ENCODE measurements around the gene FA2H.
"Not testable (repeated sequence)": the region's sequence is repeated elsewhere in the genome, so short reads cannot be mapped to it uniquely, and the experiment has no call there.

Gene FA2H

DNA sequence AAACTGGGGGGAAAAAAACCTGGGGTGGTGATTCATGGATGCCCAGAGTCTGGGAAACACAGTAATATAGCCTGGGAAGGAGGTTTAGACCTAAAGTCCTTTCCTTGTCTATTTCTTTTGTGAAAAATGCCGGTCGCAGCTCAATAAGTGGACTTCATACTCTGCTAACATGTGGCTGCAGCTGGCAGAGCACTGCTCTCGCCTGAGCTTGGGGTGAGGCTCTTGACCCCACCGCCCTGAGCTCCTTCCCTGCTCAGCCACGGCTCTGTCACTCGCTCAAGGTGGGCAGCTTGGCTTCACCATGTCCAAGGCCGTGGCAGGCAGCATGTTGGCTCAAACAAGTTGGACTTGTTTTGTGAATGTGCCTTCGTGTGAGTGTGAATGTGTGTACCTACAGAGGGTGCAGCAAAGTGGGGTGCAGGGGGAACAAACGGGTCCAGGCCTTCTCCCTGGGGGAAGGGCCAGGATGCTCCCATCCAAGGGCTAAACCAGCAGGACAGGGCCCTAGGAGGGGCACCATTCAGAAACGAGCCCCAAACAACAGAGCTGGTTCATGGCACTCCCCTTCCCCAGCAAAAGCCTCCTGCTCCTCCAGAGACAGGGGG lies 4.9 kb downstream of the FA2H start:
- DNase-seq, result peak; percentile 35

DNA sequence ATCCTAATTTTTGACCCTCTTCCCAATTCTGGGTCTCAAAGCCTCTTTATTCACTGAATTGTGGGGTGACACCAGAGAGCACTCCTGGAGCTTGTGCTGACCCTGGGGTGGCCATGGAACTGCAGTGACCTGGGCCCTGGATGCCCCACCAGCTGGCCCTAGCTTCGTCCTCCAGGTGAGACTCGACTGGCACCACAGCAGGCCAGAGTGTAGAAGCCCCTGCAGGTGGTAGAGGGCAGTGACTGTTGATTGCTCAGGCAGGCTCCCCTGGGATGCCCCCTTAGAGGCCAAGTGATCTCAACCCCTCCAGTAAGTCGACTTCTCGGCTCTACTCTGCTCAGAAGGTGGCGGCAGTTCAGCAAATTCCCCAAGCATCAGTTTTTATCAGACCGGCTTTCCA lies 6.4 kb downstream of the FA2H start:
- no peak for DNase-seq

DNA sequence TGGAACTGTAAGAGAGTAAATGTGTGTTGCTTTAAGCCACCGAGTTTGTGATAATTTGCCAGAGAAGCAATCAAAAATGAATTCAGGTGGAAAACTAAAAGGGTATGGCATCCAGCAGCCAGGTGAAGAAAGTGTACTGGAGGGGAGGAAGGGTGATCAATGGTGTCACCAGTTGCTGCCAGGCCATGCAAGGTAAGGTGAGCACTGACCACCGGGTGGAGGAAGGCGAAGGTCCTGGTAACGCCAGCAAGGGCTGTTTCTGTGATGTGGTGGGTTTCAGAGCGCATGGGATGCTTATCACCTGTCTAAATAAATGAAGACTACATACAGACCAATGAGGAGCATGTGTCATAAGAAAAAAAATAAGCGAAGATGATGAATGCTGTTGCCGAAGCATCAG lies 6.9 kb downstream of the FA2H start:
- DNase-seq, result no peak

DNA sequence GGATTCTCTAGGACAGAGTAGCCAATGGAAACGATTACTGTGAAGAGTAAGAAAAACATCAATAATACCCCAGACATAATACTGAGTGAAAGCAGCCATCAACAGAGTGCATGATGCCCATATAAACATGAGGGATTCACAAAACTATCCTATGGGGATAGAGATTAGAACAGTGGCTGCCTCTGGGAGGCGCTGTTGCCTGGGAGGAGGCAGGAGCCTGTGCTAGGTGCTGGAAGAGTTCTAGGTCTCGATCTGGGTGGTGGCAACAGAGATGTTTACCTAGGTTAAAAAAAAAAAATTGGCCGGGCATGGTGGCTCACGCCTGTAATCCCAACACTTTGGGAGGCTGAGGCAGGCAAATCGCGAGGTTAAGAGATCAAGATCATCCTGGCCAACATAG lies 7.9 kb downstream of the FA2H start:
- no peak for DNase-seq

DNA sequence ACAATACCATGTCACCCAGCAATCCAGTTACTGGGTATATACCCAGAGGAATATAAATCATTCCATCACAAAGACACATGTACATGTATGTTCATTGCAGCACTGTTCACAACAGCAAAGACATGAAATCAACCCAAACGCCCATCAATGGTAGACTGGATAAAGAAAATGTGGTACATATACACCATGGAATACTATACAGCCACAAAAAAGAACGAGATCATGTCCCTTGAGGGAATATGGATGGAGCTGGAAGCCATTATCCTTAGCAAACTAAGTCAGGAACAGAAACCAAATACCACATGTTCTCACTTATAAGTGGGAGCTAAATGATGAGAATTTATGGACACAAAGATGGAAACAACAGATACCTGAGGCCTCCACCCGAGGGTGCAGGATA lies 10.4 kb downstream of the FA2H start:
- DNase-seq, result not testable (repeated sequence)

DNA sequence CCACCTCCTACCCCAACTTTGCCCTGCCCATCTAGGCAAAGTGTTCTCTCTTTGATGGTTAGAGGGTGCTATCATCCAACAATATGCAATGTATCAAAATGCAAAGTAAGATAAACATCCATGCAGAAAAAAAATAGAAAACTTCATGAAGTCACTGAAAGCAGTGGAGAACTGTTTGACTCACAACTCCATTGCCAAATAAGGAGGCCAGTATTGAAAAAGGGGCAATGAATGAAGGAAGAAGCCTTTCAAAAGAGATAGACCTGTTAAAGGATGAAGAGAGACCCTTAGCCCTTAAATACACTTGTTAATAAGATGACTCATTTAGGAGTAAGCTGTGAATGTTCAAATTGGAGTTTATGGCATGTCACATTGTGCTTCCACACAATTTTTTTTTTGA lies 13.0 kb downstream of the FA2H start:
- DNase-seq, result no peak

DNA sequence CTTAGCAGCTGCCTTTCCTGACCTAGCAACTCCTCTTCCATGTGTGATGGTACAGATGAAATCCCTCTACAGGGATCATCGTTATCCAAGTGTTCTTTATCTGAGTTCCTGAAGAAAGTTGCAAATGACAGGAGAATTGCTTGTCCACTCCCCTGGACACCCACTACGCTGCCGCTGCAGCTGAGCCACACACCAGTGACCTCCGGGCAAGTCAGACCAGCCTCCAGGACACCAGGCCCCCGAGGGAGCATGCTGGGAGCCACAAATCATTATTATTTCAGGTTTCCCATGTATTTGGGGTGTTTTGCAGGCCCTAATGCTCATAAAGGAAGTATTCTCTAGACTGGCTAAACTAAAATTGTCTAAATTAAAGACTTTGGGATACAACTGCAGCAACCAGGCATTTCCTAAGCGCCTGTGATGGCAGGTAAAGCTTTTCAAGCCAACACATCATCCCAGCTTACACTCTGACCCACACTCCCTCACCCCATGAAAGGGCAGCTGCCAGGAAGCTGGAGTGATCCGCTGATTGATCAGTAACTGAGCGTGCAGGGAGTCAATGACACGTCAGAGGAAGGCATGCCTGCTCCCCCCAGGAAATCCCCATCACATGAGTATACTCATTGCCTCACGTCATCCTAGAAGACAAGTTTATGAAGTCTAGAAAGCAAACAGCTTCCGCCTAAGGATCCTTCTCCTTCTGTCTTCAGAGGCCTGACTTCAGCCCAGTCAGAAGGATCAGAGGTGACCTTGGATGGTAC lies 14.4 kb downstream of the FA2H start:
- no peak for DNase-seq

DNA sequence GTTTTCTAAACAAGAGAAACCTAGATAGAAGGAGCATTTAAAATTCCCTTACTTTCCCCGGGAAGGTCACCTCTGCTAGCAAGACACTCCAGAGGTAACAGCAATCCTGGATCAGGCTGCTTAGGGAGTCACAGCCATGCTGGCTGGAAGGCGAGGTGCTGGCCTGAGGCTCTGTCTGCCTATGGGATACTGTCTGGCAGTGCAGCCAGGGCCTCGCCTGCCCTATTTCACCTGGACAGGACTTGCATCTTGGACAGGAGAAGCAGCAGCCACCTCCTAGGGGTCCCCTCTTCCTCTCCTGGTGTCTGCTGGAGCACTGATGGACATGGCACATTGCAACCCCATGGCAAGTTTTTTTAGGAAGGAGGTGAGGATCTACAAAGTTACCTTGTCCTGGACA lies 15.1 kb downstream of the FA2H start:
- DNase-seq, result no peak

DNA sequence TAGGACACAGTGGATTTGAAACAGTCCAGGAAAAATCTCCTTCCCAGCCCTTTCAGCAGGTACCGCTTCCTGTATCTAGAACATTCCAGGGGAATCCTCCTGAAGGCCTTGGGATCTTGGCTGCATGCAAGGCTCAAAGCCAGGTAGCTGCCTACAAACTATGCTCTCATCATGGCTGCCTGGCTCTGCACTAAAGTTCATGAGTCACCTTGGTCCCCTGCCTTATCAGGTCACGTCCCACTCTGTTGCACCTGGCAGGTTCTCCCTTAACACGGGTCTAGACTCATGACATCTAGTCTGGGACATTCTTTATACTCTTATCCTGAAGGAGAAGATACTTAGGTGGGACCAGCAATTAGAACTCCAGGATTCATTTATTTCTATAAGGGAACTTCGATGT lies 15.8 kb downstream of the FA2H start:
- no peak for DNase-seq

DNA sequence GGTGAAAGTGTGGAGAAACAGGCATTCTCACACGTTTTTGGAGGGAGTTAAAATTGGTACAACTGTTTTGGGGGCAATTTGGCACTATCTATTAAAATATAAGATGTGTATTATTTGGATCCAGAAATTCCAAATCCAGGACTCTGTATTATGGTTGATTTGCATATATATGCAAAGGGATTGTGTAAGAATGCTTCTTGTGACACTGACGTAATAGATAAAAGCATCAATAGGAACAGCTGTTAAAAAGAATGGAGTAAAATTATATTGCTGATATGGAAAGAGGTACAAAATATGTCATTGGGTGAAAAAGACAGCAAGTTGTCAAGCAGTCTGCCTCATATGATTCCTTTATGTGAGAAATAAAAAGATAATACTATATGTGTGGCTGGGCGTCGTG lies 17.3 kb downstream of the FA2H start:
- DNase-seq, result no peak

DNA sequence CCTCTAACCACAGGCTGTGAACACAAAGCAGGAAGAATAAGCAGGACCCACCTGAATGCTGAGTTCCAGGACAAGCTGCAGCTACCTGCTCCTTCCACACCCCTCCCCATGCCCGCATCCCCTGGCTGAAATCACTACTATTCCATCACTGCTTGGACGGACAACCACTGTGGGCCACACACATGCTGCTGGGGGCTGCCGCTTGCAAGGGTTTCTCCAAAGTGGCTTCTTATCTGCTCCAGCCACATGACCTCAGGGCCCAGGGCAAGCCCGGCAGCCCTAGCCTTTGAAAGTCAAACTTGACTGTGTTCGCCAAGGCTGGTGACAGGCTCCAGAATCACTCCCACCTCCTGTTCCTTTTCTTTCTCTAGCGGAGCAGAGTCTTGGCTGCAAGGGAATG lies 18.4 kb downstream of the FA2H start:
- DNase-seq, result no peak

DNA sequence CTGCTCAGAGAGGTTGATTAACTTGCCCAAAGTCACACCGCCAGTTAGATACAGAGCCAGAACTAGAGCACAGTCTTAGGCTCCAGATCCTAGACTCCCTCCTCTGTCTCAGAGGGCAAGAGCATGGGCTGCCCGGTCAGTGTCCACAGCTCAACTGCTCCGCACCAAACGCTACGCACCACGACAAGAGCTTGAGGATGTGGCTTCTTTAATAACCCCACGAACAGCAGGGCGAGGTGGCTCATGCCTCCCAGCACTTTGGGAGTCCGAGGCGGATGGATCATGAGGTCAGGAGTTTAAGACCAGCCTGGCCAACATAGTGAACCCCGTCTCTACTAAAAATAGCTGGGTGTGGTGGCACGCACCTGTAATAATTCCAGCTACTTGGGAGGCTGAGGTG lies 21.4 kb downstream of the FA2H start:
- no peak for DNase-seq

DNA sequence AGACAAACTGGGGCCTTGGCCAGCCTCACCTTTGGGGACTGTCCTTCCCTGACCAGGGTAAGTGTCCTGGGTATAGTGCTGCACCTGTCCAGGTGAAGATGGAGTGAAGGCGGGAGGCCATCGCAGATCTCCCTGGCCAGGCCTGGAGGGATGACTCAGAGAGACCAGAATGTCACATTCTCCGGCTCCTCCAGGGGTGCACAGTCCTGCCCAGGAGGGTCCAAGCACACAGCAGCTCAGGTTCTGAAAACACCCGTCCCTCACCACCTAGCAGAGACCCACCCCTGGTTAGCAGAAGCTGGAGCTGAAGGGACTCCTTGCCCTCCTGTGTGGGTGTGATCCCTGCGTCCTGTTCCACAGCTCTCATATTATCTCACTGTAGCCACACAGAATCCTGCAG lies 21.9 kb downstream of the FA2H start:
- DNase-seq, result no peak

DNA sequence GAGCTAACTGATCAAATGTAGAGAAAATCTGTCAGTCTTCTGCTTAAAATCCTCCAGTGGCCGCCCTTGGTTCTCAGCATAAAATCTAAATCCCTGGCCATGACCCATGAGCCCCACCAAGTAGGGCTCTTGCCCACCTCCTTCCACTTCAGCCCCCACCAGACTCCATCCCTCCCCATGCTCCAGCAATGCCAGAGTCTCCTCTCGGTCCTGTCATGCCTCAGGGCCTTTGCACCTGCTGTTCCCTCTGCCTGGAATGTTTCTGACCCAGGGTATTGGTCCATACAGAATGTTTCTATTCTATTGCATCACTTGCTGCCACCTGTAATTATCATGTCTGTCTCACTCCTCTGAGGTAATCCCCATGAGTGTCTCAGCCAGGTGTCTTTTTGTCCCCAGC lies 22.4 kb downstream of the FA2H start:
- no peak for DNase-seq

DNA sequence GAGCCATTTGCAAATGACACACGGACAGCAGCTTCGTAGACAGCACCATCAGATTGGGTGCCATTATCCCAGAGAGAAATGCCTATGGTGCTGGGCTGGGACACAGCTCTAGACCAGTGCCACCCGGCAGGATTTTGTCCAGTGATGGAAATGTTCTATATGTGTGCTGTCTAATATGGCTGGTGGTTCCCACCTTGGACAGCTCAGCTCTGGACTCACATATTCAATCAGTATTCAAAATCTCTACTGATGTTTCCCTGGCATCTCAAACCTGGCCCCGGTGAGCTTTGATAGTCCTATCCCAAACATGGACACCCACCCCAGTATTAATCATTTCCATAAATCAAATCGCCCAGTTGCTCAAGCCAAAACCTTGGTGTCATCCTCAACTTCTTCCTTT lies 23.0 kb downstream of the FA2H start:
- DNase-seq, result no peak

DNA sequence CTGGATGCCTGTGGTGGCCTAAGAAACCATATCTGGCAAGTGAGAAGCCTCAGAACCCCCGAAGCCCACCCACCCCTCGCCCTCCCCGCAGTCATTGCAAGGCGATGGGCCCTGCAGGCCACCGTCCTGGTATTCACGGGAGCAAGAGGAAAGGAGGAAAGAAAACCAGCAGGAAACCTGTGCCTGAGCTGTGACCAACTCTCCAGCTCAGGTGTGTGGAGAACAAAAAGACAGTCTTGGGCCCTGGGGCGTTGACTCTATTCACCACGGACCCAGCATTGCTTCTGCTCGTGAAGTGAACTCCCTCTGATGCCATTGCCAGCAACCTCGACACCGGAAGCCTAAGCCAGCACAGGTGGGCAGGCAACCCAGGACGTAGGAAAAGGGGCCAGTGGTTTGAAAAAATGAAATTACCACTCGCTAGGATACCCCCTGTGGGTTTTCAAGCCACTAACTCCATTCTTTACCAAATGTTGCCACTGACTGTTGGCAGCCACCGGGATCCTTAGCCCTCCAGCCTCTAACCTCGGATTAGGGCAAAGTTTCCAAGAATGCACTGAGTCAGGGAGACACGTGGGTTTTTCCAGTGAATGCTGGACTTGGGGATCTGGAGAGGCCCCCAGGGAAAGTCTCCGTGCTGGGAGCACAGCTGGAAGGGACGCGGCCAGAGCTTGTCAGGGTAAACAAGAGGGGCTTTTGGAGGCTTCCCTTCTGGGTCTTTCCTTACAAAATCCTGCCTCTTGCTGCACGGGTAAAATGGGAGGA lies 25.1 kb downstream of the FA2H start:
- DNase-seq, result no peak

DNA sequence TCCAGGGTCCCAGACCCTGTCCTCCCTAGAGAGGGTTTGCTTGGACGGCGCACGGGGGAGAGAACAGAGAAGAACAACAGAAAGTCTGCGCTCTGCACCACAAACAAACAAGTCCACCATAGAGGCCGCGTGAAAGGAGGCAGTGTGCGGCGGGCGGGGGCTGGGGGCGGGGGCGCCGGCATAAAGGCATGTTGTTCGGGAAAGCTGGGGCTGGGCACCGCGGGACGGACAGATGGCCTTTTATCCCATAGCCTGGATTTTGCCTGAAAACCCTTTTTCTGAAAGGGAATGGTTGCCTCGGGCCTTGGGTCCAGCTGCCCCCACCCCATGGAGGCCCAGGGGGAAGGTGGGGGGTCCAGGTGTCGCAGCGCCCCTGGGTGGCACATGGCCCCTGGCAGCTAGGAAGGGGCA lies 26.0 kb downstream of the FA2H start:
- DNase-seq, result no peak

DNA sequence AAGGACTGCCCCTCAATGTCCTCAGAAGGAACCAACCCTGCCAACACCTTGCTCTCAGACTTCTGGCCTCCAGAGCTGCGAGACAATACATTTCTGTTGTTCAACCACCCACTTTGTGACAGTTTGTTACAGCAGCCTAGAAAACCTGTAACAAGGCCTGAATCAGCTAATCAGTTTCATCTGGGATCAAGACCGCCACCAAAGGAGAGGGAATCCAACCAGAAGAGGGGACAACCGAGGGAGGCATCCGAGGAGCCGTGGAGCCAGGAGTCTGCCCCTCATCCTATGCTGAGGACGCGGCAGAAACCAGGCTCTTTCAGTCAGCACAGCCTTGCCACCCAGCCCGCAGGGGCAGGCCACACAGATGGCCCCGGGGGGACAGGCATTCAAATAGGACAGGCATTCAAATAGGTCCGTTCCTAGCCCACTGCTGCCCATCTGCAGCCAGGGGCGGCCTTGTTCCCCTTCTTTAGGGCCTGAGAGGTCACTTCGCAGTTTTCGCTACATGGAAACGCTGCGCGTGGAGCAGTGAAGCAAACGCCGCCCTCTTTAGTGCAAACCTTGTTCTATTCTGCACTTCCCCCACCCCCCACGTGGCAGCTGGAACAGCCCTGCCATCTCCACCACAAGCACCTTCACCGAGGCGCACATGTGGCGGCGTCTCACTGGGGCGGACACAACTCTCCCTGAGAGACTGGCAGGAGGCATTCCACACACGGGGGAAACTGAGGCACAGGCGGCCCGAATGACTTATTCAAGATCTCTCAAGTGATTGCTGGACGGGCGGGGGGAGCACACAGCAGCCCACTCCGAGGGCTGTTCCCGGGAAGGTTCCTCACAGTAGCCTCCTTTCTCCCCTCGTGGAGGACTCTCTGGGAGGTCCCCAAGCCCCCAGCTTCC lies 26.7 kb downstream of the FA2H start:
- DNase-seq, result no peak

DNA sequence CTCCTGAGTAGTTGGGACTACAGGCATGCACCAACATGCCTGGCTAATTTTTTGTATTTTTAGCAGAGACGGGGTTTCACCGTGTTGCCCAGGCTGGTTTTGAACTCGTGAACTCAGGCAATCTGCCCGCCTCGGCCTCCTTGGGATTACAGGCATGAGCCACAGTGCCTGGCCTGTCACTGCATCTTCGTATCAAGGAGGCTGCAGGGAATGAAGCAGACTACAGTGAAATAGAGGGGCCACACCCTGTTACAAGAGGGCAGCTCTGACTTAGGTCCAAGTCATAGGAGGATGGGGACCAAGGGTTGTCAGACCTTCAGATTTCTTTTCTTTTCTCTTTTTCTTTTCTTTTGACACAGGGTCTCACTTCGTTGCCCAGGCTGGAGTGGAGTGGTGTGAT lies 28.7 kb downstream of the FA2H start:
- DNase-seq, result no peak

DNA sequence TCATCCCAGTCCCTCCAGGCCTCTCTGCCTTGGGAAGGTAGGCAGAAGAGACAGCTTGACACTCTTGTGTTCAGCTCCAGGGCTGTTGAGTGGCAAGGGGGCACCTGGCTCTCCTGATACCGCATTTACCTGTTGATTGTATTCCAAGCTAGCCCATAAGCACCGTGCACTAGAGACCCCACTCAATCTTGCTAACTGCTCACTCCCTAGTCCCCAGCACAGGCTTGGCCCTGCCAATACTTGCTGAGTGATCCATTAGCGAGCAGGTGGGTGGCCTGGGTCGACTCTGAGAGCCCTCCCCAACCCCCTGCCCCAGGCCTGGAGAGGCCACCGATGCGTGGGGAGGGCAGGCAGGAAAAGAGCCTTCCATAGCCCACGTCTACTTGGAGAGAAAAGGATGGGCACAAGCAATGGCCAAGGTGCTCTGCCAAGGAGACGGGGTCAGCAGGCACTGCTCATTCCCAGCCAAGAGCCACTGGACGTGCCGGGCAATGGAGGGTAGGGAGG lies 29.5 kb downstream of the FA2H start:
- no peak for DNase-seq

DNA sequence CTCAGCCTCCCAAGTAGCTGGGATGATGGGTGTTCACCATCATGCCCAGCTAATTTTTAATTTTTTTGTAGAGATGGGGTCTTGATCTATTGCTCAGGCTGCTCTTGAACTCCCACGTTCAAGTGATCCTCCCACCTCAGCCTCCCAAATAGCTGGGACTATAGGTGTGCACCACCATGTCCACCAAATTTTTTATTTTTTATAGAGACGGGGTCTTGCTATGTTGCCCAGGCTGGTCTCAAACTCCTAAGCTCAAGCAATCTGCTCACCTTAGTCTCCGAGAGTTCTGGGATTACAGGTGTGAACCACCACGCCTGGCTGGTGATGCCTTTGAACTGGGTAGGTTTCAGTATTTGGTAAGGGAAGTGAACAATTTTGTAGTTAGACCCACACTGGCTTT lies 30.1 kb downstream of the FA2H start:
- no peak for DNase-seq

DNA sequence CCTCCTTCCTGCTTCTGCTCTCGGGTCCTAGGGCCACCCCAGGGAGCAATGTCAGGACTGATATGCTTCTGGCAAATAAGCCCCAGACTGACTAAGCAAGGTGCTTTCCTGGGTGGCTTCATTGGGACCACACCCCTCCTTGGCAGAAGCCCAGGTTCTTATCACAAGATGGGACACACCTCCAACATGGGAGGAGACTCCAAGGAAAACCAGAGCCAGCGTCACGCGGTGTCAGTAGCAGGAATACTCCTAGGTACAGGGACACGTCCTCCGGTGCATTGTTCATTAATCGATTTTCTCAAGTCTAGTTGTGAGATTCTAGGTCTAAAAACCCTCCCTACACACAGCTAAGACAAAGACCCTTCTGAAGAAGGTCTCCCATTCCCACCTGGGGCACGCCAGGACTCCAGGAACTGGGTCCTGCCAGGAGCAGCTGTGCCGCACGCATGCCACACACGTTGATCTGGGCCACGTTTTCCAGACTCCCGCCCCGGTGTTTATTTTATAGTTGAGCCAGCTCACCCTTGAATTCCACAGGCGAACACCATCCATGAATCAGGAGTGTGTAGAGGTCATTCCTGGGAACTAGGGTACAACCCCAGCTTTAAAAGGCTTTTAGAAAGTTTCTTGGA lies 30.8 kb downstream of the FA2H start:
- no peak for DNase-seq
